ENCODE data around the gene LCE4A. TPM values are rescaled to one million over a fixed set of nuclear protein-coding genes. Genes with fewer than 3 reads are reported as not detected.

LCE4A gene
- polyA plus RNA-seq, 1 donor from 2014 or later: not detected

GRCh38 chr1:152758636-152759035 is 50.7 kb downstream of the LCE4A start:
- Histone ChIP-seq H3K4me3 (ENCODE audit: low read length) (no peak overlapping the region), H3K79me2 (replicated peaks; ENCODE audit: insufficient read depth, low read length) (no peaks in the 10 kb centered on the region), H3K36me3 (ENCODE audit: insufficient read depth, low read length) (no peaks in the 10 kb centered on the region), H3K9me2 (ENCODE audit: insufficient read depth, low read length) (no peaks in the 10 kb centered on the region), H3K9me3 (ENCODE audit: low read length) (peaks cover 3% of the 10 kb centered on the region), H2AFZ (ENCODE audit: low read depth, low read length) (no peak overlapping the region), H3K27me3 (ENCODE audit: insufficient read depth, low read depth, low read length) (no peaks in the 10 kb centered on the region), H3K9ac (ENCODE audit: low read length) (no peak overlapping the region), H4K20me1 (ENCODE audit: insufficient read depth) (no peaks in the 10 kb centered on the region), H3K27ac (ENCODE audit: low read length) (no peak overlapping the region), H3F3A (ENCODE audit: insufficient read depth, low read length, poor library complexity, severe bottlenecking) (no peaks in the 10 kb centered on the region), H3K4me2 (ENCODE audit: low read length) (no peak overlapping the region)
- TF ChIP-seq EP300 (conservative IDR thresholded peaks at IDR 0.05; ENCODE audit: poor library complexity, severe bottlenecking) (no peak), POLR2AphosphoS5 (IDR thresholded peaks at IDR 0.05) (no peak), MXI1 (conservative IDR thresholded peaks at IDR 0.05; ENCODE audit: poor library complexity, severe bottlenecking) (no peak), RAD21 (conservative IDR thresholded peaks at IDR 0.05) (no peak), TAF1 (IDR thresholded peaks at IDR 0.05; ENCODE audit: low read depth) (no peak), EZH2 (IDR thresholded peaks at IDR 0.05; ENCODE audit: borderline replicate concordance, insufficient read depth, low read length, poor library complexity, severe bottlenecking) (no peak), CTCF (IDR thresholded peaks at IDR 0.05; ENCODE audit: poor library complexity, severe bottlenecking) (no peak), SMC3 (conservative IDR thresholded peaks at IDR 0.05; ENCODE audit: poor library complexity) (no peak)
- TF ChIP-seq, protein P1, sequence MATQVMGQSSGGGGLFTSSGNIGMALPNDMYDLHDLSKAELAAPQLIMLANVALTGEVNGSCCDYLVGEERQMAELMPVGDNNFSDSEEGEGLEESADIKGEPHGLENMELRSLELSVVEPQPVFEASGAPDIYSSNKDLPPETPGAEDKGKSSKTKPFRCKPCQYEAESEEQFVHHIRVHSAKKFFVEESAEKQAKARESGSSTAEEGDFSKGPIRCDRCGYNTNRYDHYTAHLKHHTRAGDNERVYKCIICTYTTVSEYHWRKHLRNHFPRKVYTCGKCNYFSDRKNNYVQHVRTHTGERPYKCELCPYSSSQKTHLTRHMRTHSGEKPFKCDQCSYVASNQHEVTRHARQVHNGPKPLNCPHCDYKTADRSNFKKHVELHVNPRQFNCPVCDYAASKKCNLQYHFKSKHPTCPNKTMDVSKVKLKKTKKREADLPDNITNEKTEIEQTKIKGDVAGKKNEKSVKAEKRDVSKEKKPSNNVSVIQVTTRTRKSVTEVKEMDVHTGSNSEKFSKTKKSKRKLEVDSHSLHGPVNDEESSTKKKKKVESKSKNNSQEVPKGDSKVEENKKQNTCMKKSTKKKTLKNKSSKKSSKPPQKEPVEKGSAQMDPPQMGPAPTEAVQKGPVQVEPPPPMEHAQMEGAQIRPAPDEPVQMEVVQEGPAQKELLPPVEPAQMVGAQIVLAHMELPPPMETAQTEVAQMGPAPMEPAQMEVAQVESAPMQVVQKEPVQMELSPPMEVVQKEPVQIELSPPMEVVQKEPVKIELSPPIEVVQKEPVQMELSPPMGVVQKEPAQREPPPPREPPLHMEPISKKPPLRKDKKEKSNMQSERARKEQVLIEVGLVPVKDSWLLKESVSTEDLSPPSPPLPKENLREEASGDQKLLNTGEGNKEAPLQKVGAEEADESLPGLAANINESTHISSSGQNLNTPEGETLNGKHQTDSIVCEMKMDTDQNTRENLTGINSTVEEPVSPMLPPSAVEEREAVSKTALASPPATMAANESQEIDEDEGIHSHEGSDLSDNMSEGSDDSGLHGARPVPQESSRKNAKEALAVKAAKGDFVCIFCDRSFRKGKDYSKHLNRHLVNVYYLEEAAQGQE (IDR thresholded peaks at IDR 0.05; ENCODE audit: borderline replicate concordance): no peak

Other genes with a start within 250 kb of the LCE4A start
- gene LCE5A, start 197.4 kb upstream of the LCE4A start, polyA plus RNA-seq: not detected in 2 replicates
- not detected in 2 replicates for gene CRCT1, start 193.7 kb upstream of the LCE4A start, polyA plus RNA-seq
- not detected in 2 replicates for gene LCE3E, start 141.4 kb upstream of the LCE4A start, polyA plus RNA-seq
- not detected in 2 replicates for gene LCE3D, start 127.6 kb upstream of the LCE4A start, polyA plus RNA-seq
- gene LCE3C, start 107.9 kb upstream of the LCE4A start, polyA plus RNA-seq: not detected in 2 replicates
- gene LCE3B, start 94.3 kb upstream of the LCE4A start, polyA plus RNA-seq: not detected in 2 replicates
- gene LCE3A, start 85.1 kb upstream of the LCE4A start, polyA plus RNA-seq: not detected in 2 replicates
- not detected in 2 replicates for gene LCE2D, start 44.8 kb upstream of the LCE4A start, polyA plus RNA-seq
- not detected in 2 replicates for gene LCE2C, start 32.9 kb upstream of the LCE4A start, polyA plus RNA-seq
- not detected in 2 replicates for gene LCE2B, start 22.0 kb upstream of the LCE4A start, polyA plus RNA-seq
- not detected in 2 replicates for gene LCE2A, start 9.8 kb upstream of the LCE4A start, polyA plus RNA-seq
- not detected in 2 replicates for gene KPRP, start 49.9 kb downstream of the LCE4A start, polyA plus RNA-seq
- not detected in 2 replicates for gene LCE1F, start 67.0 kb downstream of the LCE4A start, polyA plus RNA-seq
- not detected in 2 replicates for gene LCE1E, start 78.1 kb downstream of the LCE4A start, polyA plus RNA-seq
- gene LCE1D, start 88.6 kb downstream of the LCE4A start, polyA plus RNA-seq: not detected in 2 replicates
- not detected in 2 replicates for gene LCE1C, start 98.5 kb downstream of the LCE4A start, polyA plus RNA-seq
- not detected in 2 replicates for gene LCE1B, start 103.8 kb downstream of the LCE4A start, polyA plus RNA-seq
- not detected in 2 replicates for gene LCE1A, start 119.3 kb downstream of the LCE4A start, polyA plus RNA-seq
- gene LCE6A, start 134.7 kb downstream of the LCE4A start, polyA plus RNA-seq: not detected in 2 replicates
- not detected in 2 replicates for gene LCE7A, start 151.8 kb downstream of the LCE4A start, polyA plus RNA-seq
- gene SMCP, start 170.2 kb downstream of the LCE4A start, polyA plus RNA-seq: not detected in 2 replicates
- not detected in 2 replicates for gene IVL, start 200.4 kb downstream of the LCE4A start, polyA plus RNA-seq
- not detected in 2 replicates for gene SPRR5, start 239.0 kb downstream of the LCE4A start, polyA plus RNA-seq